Glutamatergic neuron (in vitro differentiated cells): ENCODE results near the gene BYSL. TPM values are rescaled to one million over a fixed set of nuclear protein-coding genes. Genes with fewer than 3 reads are reported as not detected.

ENCODE experiments used
- DNase-seq: peaks from one replicate; pipeline ENCODE4 v3.0.0; 2022
- H3K27ac Mint-ChIP-seq: one replicate; pipeline ENCODE4 v1.8.0; 2020; ENCODE audit warnings: mild to moderate bottlenecking, mixed read lengths, inconsistent platforms; ENCODE audit not compliant: unreplicated experiment
- H3K27me3 Mint-ChIP-seq: one replicate; pipeline ENCODE4 v1.8.0; 2020; ENCODE audit warnings: mild to moderate bottlenecking, moderate library complexity, mixed read lengths, inconsistent platforms; ENCODE audit not compliant: unreplicated experiment
- H3K36me3 Mint-ChIP-seq: one replicate; pipeline ENCODE4 v1.8.0; 2020; ENCODE audit warnings: mild to moderate bottlenecking, mixed read lengths, inconsistent platforms; ENCODE audit not compliant: unreplicated experiment
- H3K4me1 Mint-ChIP-seq: one replicate; pipeline ENCODE4 v1.8.0; 2020; ENCODE audit warnings: mild to moderate bottlenecking, low read depth, mixed read lengths, inconsistent platforms; ENCODE audit not compliant: unreplicated experiment
- H3K4me3 Mint-ChIP-seq: one replicate; pipeline ENCODE4 v1.8.0; 2020; ENCODE audit warnings: mild to moderate bottlenecking, mixed read lengths, inconsistent platforms; ENCODE audit not compliant: unreplicated experiment
- H3K9me3 Mint-ChIP-seq: one replicate; pipeline ENCODE4 v1.8.0; 2020; ENCODE audit warnings: mild to moderate bottlenecking, moderate library complexity, mixed read lengths, inconsistent platforms; ENCODE audit not compliant: unreplicated experiment
- total RNA-seq: library from RNA; stranded (reverse); fragmentation: NEBNext Ultra II Directional; extraction: Animal tissue kit (Norgen Biotek cat#: 25700); gene quantifications from one replicate; pipeline ENCODE4 v1.2.1, GENCODE V29; 2021; ENCODE audit not compliant: unreplicated experiment
- TF ChIP-seq, protein P1 (sequence below): fragments of 200-600 bp; sonication (generic); IDR thresholded peaks from one replicate; pipeline ENCODE4 v1.5.0; 2021; ENCODE audit not compliant: partially characterized antibody, unreplicated experiment

Gene BYSL
- total RNA-seq, 1 donor from 2014 or later, result 36.2 TPM

DNA sequence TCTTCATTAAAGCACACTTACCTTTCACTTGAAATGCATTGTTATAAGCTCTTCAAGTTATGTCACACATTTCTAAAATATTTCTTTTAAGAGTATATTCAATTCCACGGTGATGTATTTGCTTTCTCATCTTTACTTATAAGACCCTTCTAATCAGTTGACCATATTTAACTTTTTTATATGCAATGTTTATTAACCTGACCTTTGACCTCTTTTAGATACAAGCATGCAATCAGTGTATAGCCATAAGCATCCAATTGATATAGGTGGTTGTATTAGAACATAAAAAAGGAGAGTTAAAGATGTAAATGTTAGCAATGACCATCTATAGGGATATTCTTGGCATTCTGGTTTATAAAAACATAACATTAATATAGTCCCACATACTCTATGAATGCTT lies 35.4 kb upstream of the BYSL start:
- no peaks in the 10 kb centered on the region for H3K9me3 Mint-ChIP-seq
- H3K4me1 Mint-ChIP-seq, result peaks cover 6% of the 10 kb centered on the region
- no peaks in the 10 kb centered on the region for H3K36me3 Mint-ChIP-seq
- H3K4me3 Mint-ChIP-seq, result no peak overlapping the region
- H3K27ac Mint-ChIP-seq, result no peak overlapping the region
- H3K27me3 Mint-ChIP-seq, result no peaks in the 10 kb centered on the region
- TF ChIP-seq, protein P1, sequence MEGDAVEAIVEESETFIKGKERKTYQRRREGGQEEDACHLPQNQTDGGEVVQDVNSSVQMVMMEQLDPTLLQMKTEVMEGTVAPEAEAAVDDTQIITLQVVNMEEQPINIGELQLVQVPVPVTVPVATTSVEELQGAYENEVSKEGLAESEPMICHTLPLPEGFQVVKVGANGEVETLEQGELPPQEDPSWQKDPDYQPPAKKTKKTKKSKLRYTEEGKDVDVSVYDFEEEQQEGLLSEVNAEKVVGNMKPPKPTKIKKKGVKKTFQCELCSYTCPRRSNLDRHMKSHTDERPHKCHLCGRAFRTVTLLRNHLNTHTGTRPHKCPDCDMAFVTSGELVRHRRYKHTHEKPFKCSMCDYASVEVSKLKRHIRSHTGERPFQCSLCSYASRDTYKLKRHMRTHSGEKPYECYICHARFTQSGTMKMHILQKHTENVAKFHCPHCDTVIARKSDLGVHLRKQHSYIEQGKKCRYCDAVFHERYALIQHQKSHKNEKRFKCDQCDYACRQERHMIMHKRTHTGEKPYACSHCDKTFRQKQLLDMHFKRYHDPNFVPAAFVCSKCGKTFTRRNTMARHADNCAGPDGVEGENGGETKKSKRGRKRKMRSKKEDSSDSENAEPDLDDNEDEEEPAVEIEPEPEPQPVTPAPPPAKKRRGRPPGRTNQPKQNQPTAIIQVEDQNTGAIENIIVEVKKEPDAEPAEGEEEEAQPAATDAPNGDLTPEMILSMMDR, result no peak
- no peak for DNase-seq

DNA sequence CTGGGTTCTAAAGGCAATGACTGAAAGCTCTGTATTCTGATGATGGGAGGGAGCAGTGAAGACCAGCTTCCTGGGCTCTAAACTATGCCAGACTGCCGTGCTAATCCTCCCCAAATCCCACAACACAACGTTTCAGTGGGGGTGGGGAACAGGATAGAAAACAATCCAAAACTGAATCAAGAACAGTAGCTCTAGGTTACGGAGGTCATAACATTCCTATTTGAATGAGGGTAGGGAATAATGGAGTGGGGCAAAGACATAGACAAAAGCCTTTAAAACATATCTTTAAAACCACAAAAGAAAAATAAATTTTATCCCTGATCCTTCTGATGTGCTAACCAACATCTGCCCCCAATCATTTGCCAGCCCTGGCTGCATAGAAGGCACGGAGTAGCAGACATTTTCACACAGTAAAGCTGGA lies 34.0 kb upstream of the BYSL start:
- Mint-ChIP-seq H3K9me3 (no peaks in the 10 kb centered on the region), H3K27me3 (no peaks in the 10 kb centered on the region), H3K4me3 (no peak overlapping the region), H3K36me3 (no peaks in the 10 kb centered on the region), H3K4me1 (peaks cover 6% of the 10 kb centered on the region), H3K27ac (no peak overlapping the region)
- TF ChIP-seq, protein P1, result no peak
- no peak for DNase-seq

DNA sequence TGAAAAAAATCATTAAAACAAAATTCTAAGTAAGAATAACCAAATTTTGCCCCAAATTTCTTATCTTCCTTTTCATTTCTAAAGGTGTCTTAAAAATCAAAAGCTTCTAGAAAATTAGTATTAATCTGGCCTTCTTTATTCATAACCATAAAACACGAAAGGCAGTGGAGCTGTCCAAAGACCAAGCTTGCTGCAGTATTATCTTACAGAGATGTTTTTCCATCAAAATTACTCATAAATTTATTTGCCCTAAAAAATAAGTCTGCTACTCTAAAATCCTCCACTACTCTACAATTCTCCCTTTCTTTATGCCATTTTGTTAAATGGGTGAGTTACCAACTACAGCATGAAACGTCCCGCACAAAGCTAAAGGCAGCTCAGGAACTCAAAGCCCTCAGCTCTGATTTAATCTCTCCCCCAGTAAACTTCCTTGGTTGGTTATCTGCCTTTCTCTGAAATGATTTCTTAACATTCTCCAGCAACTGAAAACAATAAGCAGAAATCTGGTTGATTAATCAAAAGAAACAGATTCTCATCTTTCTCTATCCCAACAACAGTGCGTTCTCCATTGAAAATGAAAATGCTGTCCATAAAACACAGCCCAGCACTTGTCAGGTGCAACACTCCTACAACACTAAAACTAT lies 28.3 kb upstream of the BYSL start:
- no peaks in the 10 kb centered on the region for H3K9me3 Mint-ChIP-seq

DNA sequence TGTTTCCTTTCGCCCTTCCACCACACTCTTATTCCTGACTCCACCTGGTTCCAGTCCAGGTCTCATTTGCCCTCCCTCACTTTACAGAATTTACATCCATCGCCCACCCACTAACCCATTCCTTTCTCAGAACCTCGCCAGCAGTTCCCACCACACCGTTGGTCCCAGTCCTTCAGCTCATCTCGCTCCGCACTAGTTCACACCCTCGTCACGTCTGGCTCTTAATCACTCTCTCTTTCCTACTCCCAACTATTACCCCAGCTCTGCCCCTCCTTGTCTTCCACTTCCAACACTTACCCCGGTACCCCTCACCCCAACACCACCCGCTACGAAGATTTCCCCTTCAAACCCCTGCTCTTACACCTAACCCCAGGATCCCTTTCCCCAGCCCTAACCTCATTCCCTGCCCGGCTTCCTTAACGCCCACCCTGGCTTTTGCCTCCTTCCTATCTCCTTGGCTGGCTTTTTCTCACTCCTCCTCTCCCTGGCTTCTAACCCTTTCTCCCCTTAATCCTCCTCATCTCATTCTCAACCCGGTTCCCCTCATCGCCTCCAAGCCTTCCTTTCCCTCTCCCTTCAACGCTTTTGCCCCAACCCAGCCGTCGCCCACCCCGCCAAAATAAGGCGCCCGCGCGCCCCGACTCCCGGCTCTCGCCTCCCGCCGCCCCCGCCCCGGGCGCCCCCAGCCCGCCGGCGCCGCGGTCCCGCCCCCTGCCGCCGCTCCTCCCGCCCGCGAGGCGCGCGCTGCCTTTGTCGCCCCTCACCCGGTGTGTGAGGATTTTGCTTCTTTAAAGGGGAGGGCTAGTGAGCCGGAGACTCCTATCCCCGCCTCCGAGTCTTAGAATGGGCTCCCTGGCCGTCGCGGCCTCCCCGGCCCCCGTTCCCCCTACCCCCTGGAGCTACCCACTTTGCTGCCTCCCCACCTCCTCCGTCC lies 26.7 kb upstream of the BYSL start:
- DNase-seq, result peak; percentile 77
- no peaks in the 10 kb centered on the region for H3K4me1 Mint-ChIP-seq
- H3K9me3 Mint-ChIP-seq, result no peaks in the 10 kb centered on the region
- no peaks in the 10 kb centered on the region for H3K36me3 Mint-ChIP-seq
- H3K4me3 Mint-ChIP-seq, result peak overlapping the region; percentile 91
- TF ChIP-seq, protein P1, result no peak
- H3K27me3 Mint-ChIP-seq, result peaks cover 4% of the 10 kb centered on the region
- no peak overlapping the region for H3K27ac Mint-ChIP-seq

More for the DNA sequence above, 28.3 kb upstream of the BYSL start:
- no peak overlapping the region for H3K4me3 Mint-ChIP-seq
- H3K36me3 Mint-ChIP-seq, result no peaks in the 10 kb centered on the region
- DNase-seq, result no peak
- H3K27ac Mint-ChIP-seq, result no peak overlapping the region
- H3K4me1 Mint-ChIP-seq, result no peaks in the 10 kb centered on the region
- H3K27me3 Mint-ChIP-seq, result peaks cover 4% of the 10 kb centered on the region
- TF ChIP-seq, protein P1, result no peak
